ENCODE measurements around the gene ZG16B. TPM values are rescaled to one million over a fixed set of nuclear protein-coding genes. Genes with fewer than 3 reads are reported as not detected.

ZG16B gene
- total RNA-seq, 1 donor from 2014 or later = 12.9 TPM

- Mint-ChIP-seq H3K27ac (no peak overlapping the region), H3K9me3 (no peaks in the 10 kb centered on the region), H3K4me1 (ENCODE audit: low read depth) (peaks cover 8% of the 10 kb centered on the region), H3K4me3 (no peak overlapping the region), H3K27me3 (ENCODE audit: insufficient read depth) (peaks cover 6% of the 10 kb centered on the region), H3K36me3 (ENCODE audit: low read depth) (no peaks in the 10 kb centered on the region)
- DNase-seq (ENCODE audit: low spot score) = no peak
- intact Hi-C loops (cut with micrococcal nuclease) = no loop called here
Measured at GRCh38 chr16:2835638-2836493, 5.8 kb downstream of the ZG16B start.

DNA sequence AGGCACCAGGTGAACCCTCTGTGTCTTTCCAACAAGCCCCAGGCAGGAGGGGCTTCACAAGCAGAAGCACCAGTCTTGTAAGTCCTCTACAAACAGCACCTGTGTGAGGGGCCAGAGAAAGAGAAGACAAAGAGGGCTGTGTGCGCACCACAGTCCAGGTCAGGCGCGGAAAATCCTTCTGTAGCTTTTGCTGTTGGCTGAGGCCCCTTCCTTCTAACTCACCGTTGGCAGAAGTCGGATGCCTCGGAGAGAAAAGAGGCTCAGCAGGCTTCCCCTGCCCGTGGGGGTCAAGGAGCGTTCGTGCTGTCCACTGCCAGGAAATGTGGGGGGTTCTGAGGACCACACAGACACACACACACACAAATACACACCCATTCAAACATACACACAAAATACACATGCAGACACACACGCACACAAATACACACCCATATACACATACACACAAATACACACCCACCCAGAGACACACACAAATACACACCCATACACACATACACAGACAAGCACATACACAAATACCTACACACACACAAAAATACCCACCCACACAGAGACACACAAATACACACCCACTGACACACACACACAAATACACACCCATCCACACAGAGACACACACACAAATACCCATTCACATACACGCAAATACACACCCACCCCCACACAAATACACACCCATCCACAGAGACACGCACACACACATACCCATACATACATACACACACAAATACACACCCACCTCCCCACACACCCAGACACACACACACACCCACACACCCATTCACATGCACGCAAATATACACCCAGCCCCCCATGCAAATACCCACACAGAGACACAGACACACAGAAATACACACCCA, 6.8 kb downstream of the ZG16B start:
- Mint-ChIP-seq H3K4me3 (no peak overlapping the region), H3K9me3 (no peaks in the 10 kb centered on the region), H3K27me3 (ENCODE audit: insufficient read depth) (peaks cover 6% of the 10 kb centered on the region), H3K27ac (peak overlapping the region; percentile 5), H3K36me3 (ENCODE audit: low read depth) (no peaks in the 10 kb centered on the region), H3K4me1 (ENCODE audit: low read depth) (peaks cover 5% of the 10 kb centered on the region)
- intact Hi-C loops (cut with micrococcal nuclease) = no loop called here
- DNase-seq (ENCODE audit: low spot score) = no peak

DNA sequence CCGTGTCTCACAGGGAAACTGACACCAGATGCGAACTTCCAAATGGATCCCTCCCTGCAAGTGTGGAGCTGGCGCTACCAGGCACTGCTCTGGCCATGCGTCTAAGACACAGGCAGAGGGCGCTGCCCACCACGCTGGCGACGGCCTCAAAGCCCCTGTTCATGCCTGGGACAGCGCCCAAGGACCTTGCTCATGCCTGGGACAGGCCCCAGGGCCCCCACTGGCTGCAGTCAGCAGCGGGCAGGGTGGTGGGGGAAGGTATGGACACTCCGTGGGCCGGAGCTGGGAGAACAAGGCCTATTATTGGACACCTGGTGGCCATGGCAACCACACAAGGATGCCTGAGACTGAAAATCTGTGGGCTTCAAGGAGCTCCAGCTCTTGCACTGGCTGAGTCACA, 8.8 kb downstream of the ZG16B start:
- intact Hi-C loops (cut with micrococcal nuclease) = loop anchor here (1.0 kb wide), 1 partner anchor 29 kb away; no protein-coding TSS in a partner anchor

DNA sequence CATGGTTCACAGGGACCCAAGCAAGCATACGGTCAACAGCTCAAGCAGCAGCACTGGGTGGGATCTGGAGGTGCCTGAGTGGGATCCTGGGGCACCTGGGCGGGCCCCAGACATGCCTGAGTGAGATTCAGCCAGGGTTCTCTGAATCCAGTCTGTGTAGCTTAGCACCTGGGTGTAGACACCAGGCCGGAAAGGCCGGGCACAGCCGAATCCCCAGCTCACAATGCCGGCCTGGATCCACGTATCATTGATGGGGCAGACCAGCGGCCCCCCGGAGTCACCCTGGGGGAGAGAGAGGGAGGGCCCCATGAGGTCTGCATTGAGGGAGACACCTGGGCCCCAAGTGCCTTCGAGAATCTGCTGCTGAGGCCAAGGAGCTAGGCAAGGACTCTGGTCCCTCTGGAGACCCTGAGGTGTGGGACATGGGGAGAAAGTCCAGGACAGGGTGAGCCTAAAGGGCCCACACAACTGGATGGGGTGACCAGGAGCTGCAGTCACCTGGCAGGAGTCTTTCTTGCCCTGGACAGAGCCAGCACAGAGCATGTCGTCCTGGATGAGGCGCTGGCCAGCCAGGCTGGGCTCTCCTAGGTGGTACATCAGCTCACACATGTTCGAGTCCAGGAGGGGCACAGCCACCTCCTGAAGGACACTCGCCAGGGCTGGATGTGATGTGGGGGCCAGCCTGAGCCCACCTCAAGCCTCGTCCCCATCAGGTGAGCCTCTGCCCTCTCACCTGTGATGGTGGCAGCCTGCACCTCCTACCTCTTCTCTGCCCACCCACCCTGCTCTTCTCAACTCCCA, 9.7 kb downstream of the ZG16B start:
- Mint-ChIP-seq H3K4me1 (ENCODE audit: low read depth) (peaks cover 12% of the 10 kb centered on the region), H3K27ac (no peak overlapping the region), H3K4me3 (no peak overlapping the region), H3K36me3 (ENCODE audit: low read depth) (no peaks in the 10 kb centered on the region), H3K9me3 (no peaks in the 10 kb centered on the region), H3K27me3 (ENCODE audit: insufficient read depth) (peaks cover 3% of the 10 kb centered on the region)
- DNase-seq (ENCODE audit: low spot score) = no peak
- intact Hi-C loops (cut with micrococcal nuclease) = loop anchor here (1.0 kb wide), 1 partner anchor 28 kb away; no protein-coding TSS in a partner anchor

More for the DNA sequence above, 8.8 kb downstream of the ZG16B start:
- Mint-ChIP-seq H3K9me3 (no peaks in the 10 kb centered on the region), H3K27me3 (ENCODE audit: insufficient read depth) (peaks cover 3% of the 10 kb centered on the region), H3K4me3 (no peak overlapping the region), H3K27ac (peak overlapping the region; percentile 64), H3K4me1 (ENCODE audit: low read depth) (peaks cover 12% of the 10 kb centered on the region), H3K36me3 (ENCODE audit: low read depth) (no peaks in the 10 kb centered on the region)
- DNase-seq (ENCODE audit: low spot score) = peak; percentile 19

- peaks cover 12% of the 10 kb centered on the region for H3K4me1 Mint-ChIP-seq (ENCODE audit: low read depth)
- intact Hi-C loops (cut with micrococcal nuclease) = no loop called here
- DNase-seq (ENCODE audit: low spot score) = no peak
- no peak overlapping the region for H3K27ac Mint-ChIP-seq
- no peaks in the 10 kb centered on the region for H3K9me3 Mint-ChIP-seq
- H3K27me3 Mint-ChIP-seq (ENCODE audit: insufficient read depth) = peaks cover 3% of the 10 kb centered on the region
- H3K36me3 Mint-ChIP-seq (ENCODE audit: low read depth) = no peaks in the 10 kb centered on the region
- no peak overlapping the region for H3K4me3 Mint-ChIP-seq
Measured at GRCh38 chr16:2840914-2841313, 10.8 kb downstream of the ZG16B start.

DNA sequence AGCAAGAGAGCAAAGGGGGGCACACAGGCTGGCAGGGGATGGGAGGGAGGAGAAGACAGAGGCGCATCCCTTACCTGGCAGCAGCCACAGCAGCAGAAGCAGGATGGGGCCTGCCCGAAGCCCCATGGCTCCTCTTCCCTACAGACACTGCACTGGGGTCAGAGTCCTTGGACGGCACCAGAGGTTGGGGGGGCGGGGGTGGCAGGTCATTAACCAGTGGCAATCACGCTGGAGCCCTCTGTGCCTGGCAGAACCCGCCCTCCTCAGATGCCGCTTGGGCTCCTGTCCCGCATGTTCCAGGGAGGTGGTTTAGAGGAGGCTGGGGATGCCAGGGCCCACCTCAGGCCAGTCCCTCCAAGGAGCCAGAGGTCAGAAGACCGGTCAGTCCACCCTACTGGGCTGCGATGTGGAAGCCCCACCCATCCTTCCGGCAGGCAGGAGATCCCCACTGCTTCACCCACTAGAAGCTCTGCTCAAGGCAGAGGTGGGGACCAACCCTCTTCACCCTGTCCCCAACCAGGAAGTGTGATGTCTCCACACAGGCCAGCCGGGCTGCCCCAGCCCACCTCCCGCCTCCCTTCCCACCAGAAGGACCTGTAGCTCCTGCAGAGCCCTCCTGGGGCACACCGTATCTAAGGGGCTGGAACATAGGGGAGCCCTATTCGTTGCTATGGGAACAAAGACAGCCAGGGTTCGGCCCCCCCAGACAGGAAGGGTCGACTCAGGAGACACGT, 11.7 kb downstream of the ZG16B start:
- no peaks in the 10 kb centered on the region for H3K9me3 Mint-ChIP-seq
- intact Hi-C loops (cut with micrococcal nuclease) = loop anchor here (2.0 kb wide), 2 partner anchors 41 to 63 kb away; partner anchors contain the start of gene FLYWCH2
- DNase-seq (ENCODE audit: low spot score) = no peak
- H3K4me3 Mint-ChIP-seq = no peak overlapping the region
- peaks cover 18% of the 10 kb centered on the region for H3K4me1 Mint-ChIP-seq (ENCODE audit: low read depth)
- H3K27me3 Mint-ChIP-seq (ENCODE audit: insufficient read depth) = peaks cover 3% of the 10 kb centered on the region
- no peak overlapping the region for H3K27ac Mint-ChIP-seq
- no peaks in the 10 kb centered on the region for H3K36me3 Mint-ChIP-seq (ENCODE audit: low read depth)

DNA sequence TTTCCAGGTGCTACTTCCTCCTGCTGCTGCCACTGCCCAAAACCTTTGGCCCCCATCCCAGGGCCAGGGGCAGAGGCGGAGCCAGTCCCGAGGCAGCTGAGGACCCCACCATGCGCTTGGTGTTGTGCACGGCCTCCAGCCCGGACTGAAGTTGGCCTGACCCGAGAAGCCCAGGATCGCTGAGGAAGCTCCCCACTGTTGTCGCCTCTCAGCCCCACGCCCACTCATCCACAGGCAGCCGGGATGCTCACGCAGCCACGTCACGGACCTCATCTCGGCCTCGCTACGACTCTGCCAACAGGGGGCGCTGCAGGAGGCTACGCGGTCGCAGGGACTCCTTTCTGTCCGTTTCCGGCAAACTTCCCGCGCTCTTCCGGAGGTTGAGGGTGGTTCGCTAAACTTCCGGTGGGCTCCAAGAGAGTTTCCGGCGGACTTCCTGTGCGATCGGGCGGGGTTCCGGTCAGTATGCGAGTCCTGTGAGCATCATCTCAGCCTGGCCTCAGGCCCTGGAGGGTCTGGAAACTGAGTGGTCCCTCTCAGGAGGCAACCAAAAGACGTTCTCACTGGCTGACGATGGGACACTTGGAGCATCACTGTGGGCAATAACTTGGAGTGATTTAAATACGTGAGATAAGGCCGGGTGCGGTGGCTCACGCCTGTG, 12.4 kb downstream of the ZG16B start:
- H3K4me1 Mint-ChIP-seq (ENCODE audit: low read depth) = peaks cover 23% of the 10 kb centered on the region
- H3K27me3 Mint-ChIP-seq (ENCODE audit: insufficient read depth) = no peaks in the 10 kb centered on the region
- DNase-seq (ENCODE audit: low spot score) = peak; percentile 57
- intact Hi-C loops (cut with micrococcal nuclease) = loop anchor here (2.0 kb wide), 2 partner anchors 40 to 62 kb away; partner anchors contain the start of gene FLYWCH2
- peak overlapping the region; percentile 76 for H3K27ac Mint-ChIP-seq
- no peaks in the 10 kb centered on the region for H3K36me3 Mint-ChIP-seq (ENCODE audit: low read depth)
- no peaks in the 10 kb centered on the region for H3K9me3 Mint-ChIP-seq
- peak overlapping the region; percentile 72 for H3K4me3 Mint-ChIP-seq

DNA sequence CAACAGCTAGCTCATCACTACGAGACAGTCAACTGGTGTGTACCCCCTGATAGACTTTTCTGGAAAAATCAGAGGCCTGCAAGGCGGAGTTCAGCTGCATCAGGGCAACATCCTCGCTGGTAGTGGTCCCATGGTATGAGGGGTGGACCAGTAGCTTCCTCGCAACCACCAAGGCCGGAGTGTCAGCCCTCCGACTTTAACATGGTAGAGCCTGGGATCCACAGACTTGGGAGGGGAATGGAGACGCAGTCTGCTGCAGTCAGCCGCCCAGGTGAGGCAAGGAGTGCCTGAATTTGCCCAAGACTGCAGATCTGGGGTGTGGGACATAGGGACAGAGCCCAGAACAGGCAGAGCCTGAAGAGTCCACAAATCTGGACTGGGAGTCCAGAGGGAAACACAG, 13.4 kb downstream of the ZG16B start:
- Mint-ChIP-seq H3K36me3 (ENCODE audit: low read depth) (no peaks in the 10 kb centered on the region), H3K9me3 (no peaks in the 10 kb centered on the region), H3K4me3 (no peak overlapping the region), H3K27me3 (ENCODE audit: insufficient read depth) (no peaks in the 10 kb centered on the region), H3K27ac (no peak overlapping the region), H3K4me1 (ENCODE audit: low read depth) (peaks cover 23% of the 10 kb centered on the region)
- intact Hi-C loops (cut with micrococcal nuclease) = loop anchor here (2.0 kb wide), 2 partner anchors 39 to 61 kb away; partner anchors contain the start of gene FLYWCH2
- DNase-seq (ENCODE audit: low spot score) = no peak

- no peak for DNase-seq (ENCODE audit: low spot score)
- H3K27me3 Mint-ChIP-seq (ENCODE audit: insufficient read depth) = peaks cover 5% of the 10 kb centered on the region
- H3K4me3 Mint-ChIP-seq = no peak overlapping the region
- H3K9me3 Mint-ChIP-seq = no peaks in the 10 kb centered on the region
- no peaks in the 10 kb centered on the region for H3K36me3 Mint-ChIP-seq (ENCODE audit: low read depth)
- H3K27ac Mint-ChIP-seq = no peak overlapping the region
- intact Hi-C loops (cut with micrococcal nuclease) = no loop called here
- peaks cover 18% of the 10 kb centered on the region for H3K4me1 Mint-ChIP-seq (ENCODE audit: low read depth)
Measured at GRCh38 chr16:2845116-2845515, 15.0 kb downstream of the ZG16B start.

DNA sequence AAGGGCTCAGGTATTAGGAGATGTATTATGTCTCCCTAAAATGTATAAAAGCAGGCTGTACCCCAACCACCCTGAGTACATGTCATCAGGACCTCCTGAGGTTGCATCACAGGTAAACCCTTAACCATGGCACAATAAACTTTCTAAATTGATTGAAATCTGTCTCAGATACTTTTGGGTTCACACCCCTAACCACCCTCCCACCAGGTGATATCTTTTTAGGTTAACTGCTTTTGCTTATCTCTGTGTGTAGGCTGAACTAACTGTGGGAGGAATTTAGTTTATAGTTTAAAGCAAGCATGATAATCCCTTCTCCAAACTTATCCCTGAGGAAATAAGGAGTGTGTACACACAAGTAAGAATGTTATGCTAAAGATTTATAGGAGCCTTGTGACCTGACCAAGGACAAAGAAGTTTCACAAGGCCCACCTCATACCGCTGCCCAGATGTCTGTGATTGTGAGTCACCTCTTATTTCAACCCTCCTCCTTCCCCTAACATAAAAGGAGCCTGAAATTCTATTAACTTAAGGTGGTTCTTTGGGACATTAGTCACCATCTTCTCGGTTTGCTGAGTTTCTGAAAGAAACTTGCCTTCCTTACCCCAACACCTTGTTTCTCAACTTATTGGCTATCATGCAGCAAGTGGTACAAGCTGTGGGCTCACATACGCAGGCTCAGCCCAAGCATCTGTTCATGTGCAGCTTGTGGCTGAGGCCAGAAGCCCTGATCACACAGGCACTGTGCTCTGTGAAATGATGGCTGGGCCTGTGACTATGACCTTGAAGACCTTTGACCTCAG, 16.6 kb downstream of the ZG16B start:
- H3K27ac Mint-ChIP-seq = no peak overlapping the region
- intact Hi-C loops (cut with micrococcal nuclease) = no loop called here
- DNase-seq (ENCODE audit: low spot score) = no peak
- H3K27me3 Mint-ChIP-seq (ENCODE audit: insufficient read depth) = peaks cover 5% of the 10 kb centered on the region
- H3K4me3 Mint-ChIP-seq = no peak overlapping the region
- no peaks in the 10 kb centered on the region for H3K36me3 Mint-ChIP-seq (ENCODE audit: low read depth)
- no peaks in the 10 kb centered on the region for H3K9me3 Mint-ChIP-seq
- H3K4me1 Mint-ChIP-seq (ENCODE audit: low read depth) = peaks cover 18% of the 10 kb centered on the region

Measured in activated T-helper 1 cell treated with anti-CD3 and anti-CD28 coated beads, Interleukin-12 subunit alpha, Interleukin-12 subunit beta, Interleukin-2, Interleukin-4 antibody, amounts not matched to agents 30 ng/mL and 10 ng/mL and 1 ng/mL, durations not matched to agents 14 hours and 24 hours and 36 hours (primary cell).